Endometrial microvascular endothelial cells (primary cell): Measurements from ENCODE around the gene CNN2. TPM values are rescaled to one million over a fixed set of nuclear protein-coding genes. Genes with fewer than 3 reads are reported as not detected.

Source experiments
- in situ Hi-C: cut with HindIII; loops from 2 replicates; pipeline ENCODE4 v1.10.0; 2017; ENCODE audit warnings: low sequenced_read_pairs, low pct_unique_long_range_greater_than_20kb; ENCODE audit errors: inconsistent ontology term
- total RNA-seq: library from RNA; depleted of rRNA; stranded (reverse); fragments of >200 nt; gene quantifications from one replicate; pipeline ENCODE4 v1.2.3, GENCODE V29; 2015; ENCODE audit errors: inconsistent ontology term

Gene CNN2
- total RNA-seq, 1 donor from 2014 or later, result 237 TPM

DNA sequence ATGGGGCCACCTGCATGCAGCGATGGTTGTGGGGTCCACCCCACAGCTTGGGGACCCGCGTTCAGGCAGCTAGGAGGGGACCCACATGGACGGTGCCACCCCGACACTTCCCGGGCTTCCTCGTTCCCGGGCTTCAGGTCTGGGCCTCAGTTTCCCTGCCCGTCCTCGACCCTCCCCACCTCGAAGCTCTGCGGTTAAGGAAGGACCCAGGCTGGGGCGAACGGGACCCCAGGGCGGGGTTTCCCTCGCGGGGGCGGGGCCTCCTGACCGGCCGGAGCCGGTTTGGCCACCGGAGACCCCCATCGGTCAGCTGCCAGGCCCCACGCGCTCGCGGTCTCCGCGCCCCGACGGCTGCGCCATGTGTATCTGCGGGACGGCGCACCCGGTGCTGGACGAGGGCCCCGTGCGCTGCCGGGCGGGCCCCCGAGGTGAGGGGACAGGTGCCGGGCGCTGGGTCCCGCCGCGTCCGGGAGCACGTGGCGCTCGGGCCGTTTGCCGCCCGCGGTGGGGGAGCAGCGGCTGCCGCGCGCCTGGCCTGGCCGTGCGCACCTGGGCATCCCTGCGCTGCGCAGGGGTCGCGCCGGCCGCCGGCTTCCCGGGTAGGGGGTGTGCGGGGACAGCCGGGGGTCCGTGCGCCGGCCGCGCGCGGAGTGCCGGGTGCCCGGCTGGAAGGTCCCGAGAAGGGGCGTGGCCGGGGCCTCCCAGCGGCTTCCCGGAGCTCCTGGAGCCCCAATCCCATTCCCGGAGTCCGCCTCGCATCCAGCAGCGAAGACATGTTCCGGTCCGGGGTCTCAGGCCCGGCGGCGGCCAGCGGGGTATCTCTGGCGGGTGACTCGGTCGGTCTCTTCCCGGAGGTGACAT lies 44.8 kb downstream of the CNN2 start:
- in situ Hi-C loops, result no loop called here

DNA sequence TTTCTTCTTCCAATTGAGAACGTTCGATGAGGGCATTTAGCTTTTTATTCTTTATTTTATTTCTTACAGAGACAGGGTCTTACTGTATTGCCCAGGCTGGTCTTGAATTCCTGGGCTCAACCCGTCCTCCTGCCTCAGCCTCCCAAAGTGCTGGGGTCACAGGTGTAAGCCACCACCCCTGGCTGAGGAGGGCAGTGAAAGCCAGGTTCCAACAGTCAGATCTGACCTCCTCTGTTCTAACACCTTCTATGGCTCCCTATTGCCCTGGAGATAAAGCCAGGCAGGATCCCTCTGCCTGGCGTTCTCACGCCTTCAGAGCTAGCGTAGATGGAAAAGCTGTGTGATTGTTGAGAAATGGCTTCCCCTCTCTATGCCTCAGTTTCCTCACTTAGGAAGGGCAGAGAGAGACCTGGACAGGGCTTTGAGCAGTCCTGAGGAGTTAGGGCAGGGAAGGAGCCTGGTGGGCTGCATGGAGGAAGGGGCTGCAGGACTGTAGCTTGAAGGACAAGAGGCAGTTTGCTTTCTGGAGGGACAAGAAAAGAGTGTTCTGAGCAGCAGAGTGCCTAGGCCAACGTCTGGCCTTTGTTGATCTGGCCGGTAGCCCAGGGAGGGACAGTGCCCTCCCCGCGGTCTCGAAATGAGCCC lies 46.1 kb downstream of the CNN2 start:
- in situ Hi-C loops, result no loop called here

DNA sequence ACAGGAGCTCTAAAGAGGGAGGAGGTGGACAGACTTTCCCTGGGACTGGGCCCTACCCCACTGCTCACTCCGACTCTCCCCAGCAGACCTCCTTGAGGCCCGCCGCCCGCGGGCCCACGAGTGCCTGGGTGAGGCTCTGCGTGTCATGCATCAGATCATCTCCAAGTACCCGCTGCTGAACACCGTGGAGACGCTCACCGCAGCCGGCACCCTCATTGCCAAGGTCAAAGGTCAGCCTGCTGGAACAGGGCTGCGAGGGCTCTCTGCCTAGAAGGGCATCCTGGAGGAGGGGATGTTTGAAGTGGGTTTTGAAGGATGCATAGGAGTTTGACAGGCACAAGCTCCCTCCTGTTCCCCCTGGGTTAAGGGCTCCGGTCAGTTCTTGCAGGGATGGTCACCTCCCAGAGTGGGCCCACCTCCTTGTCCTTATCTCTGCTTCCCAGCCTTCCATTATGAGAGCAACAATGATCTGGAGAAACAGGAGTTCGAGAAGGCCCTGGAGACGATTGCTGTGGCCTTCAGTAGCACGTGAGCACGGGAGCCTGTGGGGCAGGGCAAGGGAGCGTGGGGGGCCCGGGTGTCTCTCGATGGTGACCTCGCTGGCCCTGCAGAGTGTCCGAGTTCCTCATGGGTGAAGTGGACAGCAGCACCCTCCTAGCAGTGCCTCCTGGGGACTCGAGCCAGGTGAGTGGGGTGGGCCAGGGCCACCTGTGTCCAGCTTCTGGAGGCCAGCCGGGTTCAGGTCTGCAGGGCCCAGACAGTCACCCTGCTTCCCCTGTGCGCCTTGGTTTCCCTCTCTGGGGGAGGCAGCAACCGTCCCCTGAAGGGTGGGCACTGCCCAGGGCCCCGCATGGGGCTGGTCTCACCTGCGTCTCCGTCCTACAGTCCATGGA lies 46.9 kb downstream of the CNN2 start:
- in situ Hi-C loops, result no loop called here

DNA sequence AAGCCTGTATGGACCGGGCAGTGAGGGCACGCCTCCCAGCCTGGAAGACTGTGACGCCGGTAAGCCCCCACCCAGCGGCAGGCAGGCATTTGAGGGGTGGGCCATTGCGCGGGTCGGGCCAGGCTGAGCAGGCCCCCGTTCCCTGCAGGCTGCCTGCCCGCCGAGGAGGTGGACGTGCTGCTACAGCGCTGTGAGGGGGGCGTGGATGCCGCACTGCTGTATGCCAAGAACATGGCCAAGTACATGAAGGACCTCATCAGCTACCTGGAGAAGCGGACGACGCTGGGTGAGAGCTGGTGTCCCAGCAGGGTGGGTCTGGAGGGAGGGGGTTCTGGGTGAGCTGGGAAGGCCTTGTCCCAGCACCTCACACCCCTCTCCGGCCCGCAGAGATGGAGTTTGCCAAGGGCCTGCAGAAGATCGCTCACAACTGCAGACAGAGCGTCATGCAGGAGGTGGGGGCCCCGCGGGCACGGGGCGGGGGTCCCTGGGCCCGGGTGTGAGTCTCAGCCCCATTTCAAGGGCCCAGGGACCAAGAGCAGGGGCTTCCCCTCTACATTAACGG lies 47.6 kb downstream of the CNN2 start:
- in situ Hi-C loops, result no loop called here

DNA sequence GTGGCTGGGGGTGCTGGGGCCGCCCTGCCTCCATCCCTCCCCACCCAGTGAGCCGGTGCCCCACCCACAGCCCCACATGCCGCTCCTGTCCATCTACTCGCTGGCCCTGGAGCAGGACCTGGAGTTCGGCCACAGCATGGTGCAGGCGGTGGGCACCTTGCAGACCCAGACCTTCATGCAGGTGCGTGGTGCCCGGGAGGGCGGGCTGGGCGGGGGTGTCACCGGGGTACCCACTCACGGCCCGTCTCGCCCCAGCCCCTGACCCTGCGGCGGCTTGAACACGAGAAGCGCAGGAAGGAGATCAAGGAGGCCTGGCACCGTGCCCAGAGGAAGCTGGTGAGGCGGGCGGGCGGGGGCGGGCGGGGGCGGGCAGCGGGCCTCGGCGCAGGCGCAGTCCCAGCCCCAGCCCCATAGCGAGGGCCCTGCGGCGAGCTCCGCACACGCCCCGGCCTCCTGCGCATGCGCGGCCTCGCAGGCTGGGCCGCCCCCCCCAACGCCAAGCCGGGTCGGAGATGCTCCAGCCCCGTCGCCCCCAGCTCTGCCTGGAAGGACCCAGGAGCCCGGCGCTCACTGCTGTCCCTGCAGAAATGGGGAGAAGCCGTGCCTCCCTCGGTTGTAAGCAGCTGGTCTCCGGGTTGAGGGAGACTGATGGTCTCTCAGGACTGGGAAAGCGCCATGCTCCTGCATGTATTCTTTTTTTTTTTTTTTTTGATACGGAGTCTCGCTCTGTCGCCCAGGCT lies 48.3 kb downstream of the CNN2 start:
- in situ Hi-C loops, result no loop called here

DNA sequence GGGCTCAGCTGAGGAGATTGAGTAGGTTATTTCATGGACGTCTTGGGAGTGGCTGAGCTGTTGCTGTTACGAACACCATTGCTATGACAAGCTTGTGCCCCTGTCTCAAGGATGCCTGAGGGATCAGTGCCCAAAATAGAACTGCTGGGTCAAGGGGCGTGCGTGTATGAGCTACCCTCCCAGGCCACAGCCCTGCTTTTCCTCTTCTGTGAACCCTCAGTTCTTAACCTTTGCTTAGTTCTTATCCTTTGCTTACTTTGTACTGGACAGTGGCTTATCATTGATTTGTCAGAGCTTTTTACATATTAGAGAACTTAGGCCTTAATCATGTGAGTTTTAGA lies 49.6 kb downstream of the CNN2 start:
- in situ Hi-C loops, result no loop called here

DNA sequence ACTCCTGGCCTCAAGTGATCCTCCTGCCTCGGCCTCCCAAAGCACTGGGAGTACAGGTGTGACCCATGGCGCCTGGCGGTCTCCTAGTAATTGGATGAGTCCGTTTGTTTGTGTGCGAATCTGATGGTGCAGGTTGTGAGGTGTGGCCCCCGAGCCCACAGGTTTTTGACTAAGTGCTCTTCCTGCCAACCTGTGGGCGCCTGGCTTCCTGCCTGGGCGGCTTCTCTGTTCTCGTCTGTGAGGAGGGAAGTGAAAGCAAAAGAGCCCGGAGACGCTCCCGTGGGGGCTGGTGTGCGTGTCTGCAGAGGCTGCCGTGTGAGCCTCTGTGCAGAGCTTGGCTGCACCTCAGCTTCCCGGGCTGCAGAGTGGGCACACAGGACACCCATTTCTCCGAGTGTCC lies 50.5 kb downstream of the CNN2 start:
- in situ Hi-C loops, result no loop called here

DNA sequence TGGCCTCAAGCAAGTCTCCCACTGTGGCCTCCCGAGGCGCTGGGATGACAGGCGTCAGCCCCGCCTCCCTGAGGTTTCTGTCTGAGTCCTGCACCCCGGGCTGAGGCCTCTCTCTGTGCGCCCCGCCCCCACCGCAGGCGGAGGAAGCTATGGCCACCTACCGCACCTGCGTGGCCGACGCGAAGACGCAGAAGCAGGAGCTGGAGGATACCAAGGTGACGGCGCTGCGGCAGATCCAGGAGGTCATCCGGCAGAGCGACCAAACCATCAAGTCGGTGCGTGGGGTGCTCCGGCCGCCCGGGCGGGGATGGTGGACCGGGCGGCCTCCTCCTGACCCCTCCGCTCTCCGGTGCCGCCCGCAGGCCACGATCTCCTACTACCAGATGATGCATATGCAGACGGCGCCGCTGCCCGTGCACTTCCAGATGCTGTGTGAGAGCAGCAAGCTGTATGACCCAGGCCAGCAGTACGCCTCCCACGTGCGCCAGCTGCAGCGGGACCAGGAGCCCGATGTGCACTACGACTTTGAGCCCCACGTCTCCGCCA lies 53.2 kb downstream of the CNN2 start:
- in situ Hi-C loops, result no loop called here

DNA sequence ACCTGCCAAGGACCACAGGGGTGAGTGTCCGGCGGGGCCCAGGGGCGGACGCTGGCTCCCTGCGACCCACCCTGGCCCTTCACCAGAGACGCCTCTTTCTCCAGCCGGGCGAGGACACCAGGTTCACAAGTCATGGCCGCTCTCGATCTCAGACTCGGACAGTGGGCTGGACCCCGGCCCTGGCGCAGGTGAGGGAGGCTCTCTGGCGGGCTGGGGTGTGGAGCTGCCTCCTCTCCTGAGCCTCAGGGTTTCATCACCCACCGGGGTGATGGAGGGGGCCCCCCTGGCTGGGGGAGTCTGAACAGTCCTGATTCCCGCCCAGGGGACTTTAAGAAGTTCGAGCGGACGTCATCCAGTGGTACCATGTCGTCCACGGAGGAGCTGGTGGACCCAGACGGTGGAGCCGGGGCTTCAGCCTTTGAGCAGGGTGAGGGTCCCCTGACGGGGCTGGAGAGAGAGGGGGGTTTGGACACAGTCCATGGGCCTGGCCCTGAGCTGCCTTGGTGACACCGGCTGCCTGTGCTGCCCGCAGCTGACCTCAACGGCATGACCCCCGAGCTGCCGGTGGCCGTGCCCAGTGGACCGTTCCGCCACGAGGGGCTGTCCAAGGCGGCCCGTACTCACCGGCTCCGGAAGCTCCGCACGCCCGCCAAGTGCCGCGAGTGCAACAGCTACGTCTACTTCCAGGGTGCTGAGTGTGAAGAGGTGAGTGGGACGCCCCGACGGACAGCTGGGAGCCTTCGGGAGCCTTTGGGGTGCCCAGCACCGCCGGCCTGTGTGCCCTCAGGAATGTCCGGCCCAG lies 54.2 kb downstream of the CNN2 start:
- in situ Hi-C loops, result no loop called here

DNA sequence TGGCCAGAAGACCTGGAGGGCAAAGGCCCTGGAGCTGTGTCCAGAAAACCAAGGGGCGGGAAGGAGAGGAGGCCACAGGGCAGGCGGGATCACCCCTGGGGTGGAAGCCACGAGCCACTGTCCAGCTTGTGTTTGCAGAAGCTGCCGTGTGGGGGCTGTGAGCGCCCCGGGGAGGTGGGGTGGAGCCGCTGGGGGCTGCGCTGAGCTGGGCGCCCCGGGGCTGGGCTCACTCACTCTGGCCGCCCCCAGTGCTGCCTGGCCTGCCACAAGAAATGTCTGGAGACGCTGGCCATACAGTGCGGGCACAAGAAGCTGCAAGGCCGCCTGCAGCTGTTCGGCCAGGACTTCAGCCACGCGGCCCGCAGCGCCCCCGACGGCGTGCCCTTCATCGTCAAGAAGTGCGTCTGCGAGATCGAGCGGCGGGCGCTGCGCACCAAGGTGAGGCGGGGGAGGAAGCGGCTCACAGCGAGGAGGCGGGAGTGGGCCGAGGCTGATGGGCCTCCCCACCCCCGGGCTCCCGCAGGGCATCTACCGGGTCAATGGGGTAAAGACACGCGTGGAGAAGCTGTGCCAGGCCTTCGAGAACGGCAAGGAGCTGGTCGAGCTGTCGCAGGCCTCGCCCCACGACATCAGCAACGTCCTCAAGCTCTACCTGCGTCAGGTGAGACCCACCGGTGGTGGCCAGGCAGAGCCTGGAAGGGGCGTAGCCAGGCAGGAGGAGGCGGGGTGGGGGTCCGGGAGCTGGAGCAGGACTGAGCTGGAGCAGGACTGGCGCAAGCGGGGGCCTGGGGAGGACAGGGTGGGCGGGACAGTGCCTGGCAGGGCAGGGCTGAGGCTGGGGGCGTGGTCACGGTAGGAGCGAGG lies 55.1 kb downstream of the CNN2 start:
- in situ Hi-C loops, result no loop called here

GRCh38 chr19:1082165-1082927 lies 55.9 kb downstream of the CNN2 start:
- in situ Hi-C loops, result no loop called here

DNA sequence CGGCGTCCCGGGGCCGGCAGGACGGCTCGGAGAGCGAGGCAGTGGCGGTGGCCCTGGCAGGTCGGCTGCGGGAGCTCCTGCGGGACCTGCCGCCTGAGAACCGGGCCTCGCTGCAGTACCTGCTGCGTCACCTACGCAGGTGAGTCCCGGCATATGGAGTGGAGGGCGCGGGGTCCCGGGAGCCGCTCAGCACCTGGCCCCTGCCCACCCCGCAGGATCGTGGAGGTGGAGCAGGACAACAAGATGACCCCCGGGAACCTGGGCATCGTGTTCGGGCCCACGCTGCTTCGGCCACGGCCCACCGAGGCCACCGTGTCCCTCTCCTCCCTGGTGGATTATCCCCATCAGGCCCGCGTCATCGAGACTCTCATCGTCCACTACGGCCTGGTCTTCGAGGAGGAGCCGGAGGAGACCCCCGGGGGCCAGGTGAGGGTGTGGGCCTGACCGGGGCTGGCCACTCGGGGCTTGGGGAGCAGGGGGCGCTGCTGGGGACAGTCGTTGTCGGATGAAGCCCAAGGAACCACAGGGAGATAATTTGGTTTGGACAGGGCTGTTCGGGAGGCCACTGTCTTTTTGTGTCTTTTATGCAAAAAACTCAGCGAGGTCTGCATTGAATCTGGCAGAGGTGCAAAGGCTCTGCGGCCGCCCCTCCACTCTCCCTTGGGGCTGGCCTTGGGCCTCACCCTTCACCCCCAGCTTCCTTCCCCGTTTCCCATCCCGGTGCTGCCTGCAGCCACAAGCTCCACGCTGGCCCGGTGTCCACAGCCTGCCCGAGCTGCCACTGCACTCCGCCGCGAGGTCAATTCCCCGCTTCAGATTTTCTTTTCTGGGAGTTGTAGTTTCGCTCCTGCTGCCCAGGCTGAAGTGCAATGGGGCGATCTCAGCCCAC lies 56.8 kb downstream of the CNN2 start:
- in situ Hi-C loops, result no loop called here

DNA sequence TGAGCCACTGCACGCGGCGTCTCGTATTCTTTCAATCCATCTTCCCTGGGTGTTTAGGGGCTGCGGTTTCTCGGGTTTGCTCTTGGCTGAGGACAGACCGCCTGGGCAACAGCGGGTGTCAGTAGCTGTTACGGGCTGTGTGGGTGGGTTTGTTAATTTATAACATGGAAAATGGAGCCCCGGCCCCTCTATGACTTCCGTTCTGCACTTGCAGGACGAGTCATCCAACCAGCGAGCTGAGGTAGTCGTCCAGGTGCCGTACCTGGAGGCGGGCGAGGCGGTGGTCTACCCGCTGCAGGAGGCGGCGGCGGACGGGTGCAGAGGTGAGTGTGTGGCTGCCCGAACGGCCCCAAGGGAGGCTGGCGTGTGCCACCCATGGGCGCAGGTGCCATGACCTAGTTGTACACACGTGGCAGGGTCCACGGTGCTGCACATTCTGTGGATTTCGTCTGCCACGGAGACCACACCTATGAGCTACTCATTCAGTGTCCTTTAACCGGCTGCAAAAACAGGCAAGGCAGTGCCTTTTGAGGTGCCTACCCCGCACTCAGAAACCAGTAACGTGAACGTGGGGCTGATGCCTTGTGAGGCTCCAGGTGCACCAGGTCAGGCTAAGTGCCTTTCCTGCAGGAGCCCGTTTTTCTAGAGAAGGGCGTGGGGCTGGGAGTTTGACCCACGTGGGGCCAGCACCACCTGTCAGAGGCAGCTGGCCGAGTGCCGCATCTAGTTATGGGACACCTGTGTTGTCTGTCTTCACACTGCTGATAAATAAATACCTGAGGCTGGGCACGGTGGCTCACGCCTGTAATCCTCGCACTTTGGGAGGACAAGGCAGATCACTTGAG lies 57.8 kb downstream of the CNN2 start:
- in situ Hi-C loops, result no loop called here

- in situ Hi-C loops, result no loop called here
These were observed 58.7 kb downstream of the CNN2 start for GRCh38 chr19:1085053-1085658.
